SK-N-SH (cell line): Measurements from ENCODE around the gene ALB. TPM values are rescaled to one million over a fixed set of nuclear protein-coding genes. Genes with fewer than 3 reads are reported as not detected.

Source experiments
- CTCF ChIA-PET: fragments of 300-600, 350-600 bp; formaldehyde crosslinking; extraction: SDS; loops from one replicate; lab custom pipeline; 2021; lab: Yijun Ruan, JAX
- POLR2A ChIA-PET: fragments of 350-600 bp; sonication (Branson Sonifier 250); formaldehyde crosslinking; extraction: SDS; loops from one replicate; lab custom pipeline; 2020; ENCODE audit warnings: antibody characterized with exemption, inconsistent platforms; lab: Yijun Ruan, JAX
- DNase-seq: peaks from one replicate; pipeline ENCODE4 v3.0.0; 2012
- H2AFZ ChIP-seq: fragments of 200-600 bp; sonication (generic); 2 replicates; pipeline ENCODE4 v1.8.1; 2016; ENCODE audit warnings: antibody characterized with exemption, mild to moderate bottlenecking, low read depth
- H3F3A ChIP-seq: fragments of 200-600 bp; sonication (generic); replicated peaks from 2 replicates; pipeline ENCODE3; 2016; ENCODE audit warnings: antibody characterized with exemption, mild to moderate bottlenecking; ENCODE audit not compliant: insufficient read depth
- H3K27ac ChIP-seq, 2 experiments: fragments of 200-500 bp in 1 of 2; fragments of 200-600 bp in 1 of 2; sonication (Bioruptor generic) in 1 of 2; sonication (generic), shearing (Covaris generic) in 1 of 2; 2 replicates each; pipeline versions ENCODE4 v1.5.1 to v1.6.1; 2014 to 2016; ENCODE audit warnings: low read depth in 2 of 2, inconsistent platforms in 1 of 2, low read length in 1 of 2, mild to moderate bottlenecking in 1 of 2, mixed read lengths in 1 of 2
- H3K27me3 ChIP-seq: fragments of 200-600 bp; sonication (generic), shearing (Covaris generic); 2 replicates; pipeline ENCODE4 v1.6.1; 2016; ENCODE audit warnings: mixed run types; ENCODE audit not compliant: insufficient read depth
- H3K36me3 ChIP-seq, 2 experiments: fragments of 200-500 bp in 1 of 2; fragments of 200-600 bp in 1 of 2; sonication (Bioruptor generic) in 1 of 2; sonication (generic) in 1 of 2; replicated peaks in 1 of 2; 2 replicates each; pipeline versions ENCODE3 to v1.5.1; 2014 to 2016; ENCODE audit warnings: low read length in 1 of 2, mild to moderate bottlenecking in 1 of 2; ENCODE audit not compliant: insufficient read depth in 2 of 2, control insufficient read depth in 1 of 2
- H3K4me1 ChIP-seq, 2 experiments: fragments of 200-500 bp in 1 of 2; fragments of 200-600 bp in 1 of 2; sonication (Bioruptor generic) in 1 of 2; sonication (generic), shearing (Covaris generic) in 1 of 2; 2 replicates each; pipeline versions ENCODE4 v1.5.1 to v1.6.1; 2014 to 2016; ENCODE audit warnings: low read depth in 1 of 2, low read length in 1 of 2, mixed run types in 1 of 2; ENCODE audit not compliant: insufficient read depth in 2 of 2, control insufficient read depth in 1 of 2
- H3K4me2 ChIP-seq: fragments of 200-600 bp; sonication (generic), shearing (Covaris generic); 2 replicates; pipeline ENCODE4 v1.6.1; 2017; ENCODE audit warnings: mixed run types
- H3K4me3 ChIP-seq, 2 experiments: fragments of 200-500 bp in 1 of 2; fragments of 200-600 bp in 1 of 2; sonication (Bioruptor generic) in 1 of 2; sonication (generic), shearing (Covaris generic) in 1 of 2; 2 replicates each; pipeline versions ENCODE4 v1.5.1 to v1.8.1; 2014 to 2016; ENCODE audit warnings: low read depth in 2 of 2, inconsistent platforms in 1 of 2, low read length in 1 of 2, mild to moderate bottlenecking in 1 of 2, mixed read lengths in 1 of 2, moderate library complexity in 1 of 2
- H3K79me2 ChIP-seq: fragments of 200-600 bp; sonication (generic); 2 replicates; pipeline ENCODE4 v1.8.1; 2017; ENCODE audit warnings: mild to moderate bottlenecking; ENCODE audit not compliant: insufficient read depth
- H3K9ac ChIP-seq: fragments of 200-600 bp; sonication (generic); 2 replicates; pipeline ENCODE4 v1.6.1; 2017; ENCODE audit warnings: mixed run types
- H3K9me2 ChIP-seq: fragments of 200-600 bp; sonication (generic); 2 replicates; pipeline ENCODE4 v1.6.1; 2017; ENCODE audit warnings: mixed run types
- H3K9me3 ChIP-seq: fragments of 200-600 bp; sonication (generic); 2 replicates; pipeline ENCODE4 v1.6.1; 2017; ENCODE audit warnings: mixed run types, mild to moderate bottlenecking, moderate library complexity
- H4K20me1 ChIP-seq: fragments of 200-600 bp; sonication (generic); 2 replicates; pipeline ENCODE4 v1.6.1; 2017; ENCODE audit warnings: mild to moderate bottlenecking, mixed run types; ENCODE audit not compliant: insufficient read depth
- ELF1 ChIP-seq: IDR thresholded peaks from 2 replicates; pipeline ENCODE4 v1.4.0; 2012
- EP300 ChIP-seq, 2 experiments: IDR thresholded peaks; 2 replicates each; pipeline versions ENCODE4 v1.4.0 to v1.6.1; 2012; ENCODE audit warnings: borderline replicate concordance in 1 of 2, low read depth in 1 of 2, low read length in 1 of 2
- FOSL2 ChIP-seq: IDR thresholded peaks from 2 replicates; pipeline ENCODE4 v1.4.0; 2012; ENCODE audit warnings: low read depth, mild to moderate bottlenecking, moderate library complexity, borderline replicate concordance
- FOXJ3 ChIP-seq: sonication (generic); formaldehyde crosslinking; IDR thresholded peaks from 2 replicates; pipeline ENCODE4 v1.5.1; 2020; ENCODE audit warnings: mild to moderate bottlenecking, missing genetic modification reagents
- GABPA ChIP-seq: IDR thresholded peaks from 2 replicates; pipeline ENCODE4 v1.4.0; 2012; ENCODE audit warnings: low read depth, mild to moderate bottlenecking
- GATA2 ChIP-seq: sonication (generic); formaldehyde crosslinking; IDR thresholded peaks from 2 replicates; pipeline ENCODE4 v1.5.0; 2020; ENCODE audit warnings: mild to moderate bottlenecking, missing genetic modification reagents
- MEF2A ChIP-seq: IDR thresholded peaks from 2 replicates; pipeline ENCODE4 v1.4.0; 2012; ENCODE audit warnings: low read depth, borderline replicate concordance
- MXI1 ChIP-seq: IDR thresholded peaks from 2 replicates; pipeline ENCODE4 v1.6.1; 2012; ENCODE audit warnings: mild to moderate bottlenecking, low read depth, low read length, improper control_type of control experiment
- POLR2AphosphoS5 ChIP-seq: IDR thresholded peaks from 2 replicates; pipeline ENCODE4 v1.6.1; 2012; ENCODE audit warnings: low read depth, low read length
- RAD21 ChIP-seq: IDR thresholded peaks from 2 replicates; pipeline ENCODE4 v1.6.1; 2012; ENCODE audit warnings: mild to moderate bottlenecking, low read length
- RCOR1 ChIP-seq: fragments of 150-350 bp; IDR thresholded peaks from 2 replicates; pipeline ENCODE4 v1.6.1; 2017; ENCODE audit warnings: antibody characterized with exemption, low read length
- SMC3 ChIP-seq: IDR thresholded peaks from 2 replicates; pipeline ENCODE4 v1.6.1; 2012; ENCODE audit warnings: low read depth, low read length, improper control_type of control experiment
- TAF1 ChIP-seq: IDR thresholded peaks from 2 replicates; pipeline ENCODE4 v1.6.1; 2012; ENCODE audit warnings: low read depth, mild to moderate bottlenecking, low read length, moderate library complexity, borderline replicate concordance
- TEAD4 ChIP-seq: IDR thresholded peaks from 2 replicates; pipeline ENCODE4 v1.4.0; 2012; ENCODE audit warnings: mild to moderate bottlenecking, borderline replicate concordance; ENCODE audit not compliant: insufficient read depth
- WGBS: methylation state at CpG from one replicate; pipeline ENCODE4 v1.1.6; 2017; ENCODE audit warnings: low lambda C conversion rate; 5-methylcytosine and 5-hydroxymethylcytosine counted together
- polyA plus RNA-seq, 3 experiments: library from polyadenylated mRNA; depleted of rRNA; stranded (reverse); fragments of >200 nt; gene quantifications; 2 replicates each; pipeline ENCODE4 v1.2.3, GENCODE V29; 2012
- TF ChIP-seq, protein P1 (sequence below): fragments of 200-600 bp; sonication (generic); IDR thresholded peaks from 2 replicates; pipeline ENCODE4 v1.6.1; 2017; ENCODE audit warnings: antibody characterized with exemption, mild to moderate bottlenecking, moderate library complexity
- TF ChIP-seq, protein P2 (sequence below): IDR thresholded peaks from 2 replicates; pipeline ENCODE4 v1.4.0; 2012; ENCODE audit warnings: low read depth, borderline replicate concordance
- TF ChIP-seq, protein P3 (sequence below): fragments of 150-350 bp; IDR thresholded peaks from 2 replicates; pipeline ENCODE4 v1.6.1; 2016; ENCODE audit warnings: mild to moderate bottlenecking, low read depth, low read length
- TF ChIP-seq, protein P4 (sequence below): IDR thresholded peaks from 2 replicates; pipeline ENCODE4 v1.6.1; 2012; ENCODE audit warnings: mild to moderate bottlenecking, low read depth, low read length, moderate library complexity
- TF ChIP-seq, protein P5 (sequence below): IDR thresholded peaks from 2 replicates; pipeline ENCODE4; 2012

ALB gene
- polyA plus RNA-seq, 1 of the 3 experiments (the other 2 are of a cell fraction) = not detected

DNA sequence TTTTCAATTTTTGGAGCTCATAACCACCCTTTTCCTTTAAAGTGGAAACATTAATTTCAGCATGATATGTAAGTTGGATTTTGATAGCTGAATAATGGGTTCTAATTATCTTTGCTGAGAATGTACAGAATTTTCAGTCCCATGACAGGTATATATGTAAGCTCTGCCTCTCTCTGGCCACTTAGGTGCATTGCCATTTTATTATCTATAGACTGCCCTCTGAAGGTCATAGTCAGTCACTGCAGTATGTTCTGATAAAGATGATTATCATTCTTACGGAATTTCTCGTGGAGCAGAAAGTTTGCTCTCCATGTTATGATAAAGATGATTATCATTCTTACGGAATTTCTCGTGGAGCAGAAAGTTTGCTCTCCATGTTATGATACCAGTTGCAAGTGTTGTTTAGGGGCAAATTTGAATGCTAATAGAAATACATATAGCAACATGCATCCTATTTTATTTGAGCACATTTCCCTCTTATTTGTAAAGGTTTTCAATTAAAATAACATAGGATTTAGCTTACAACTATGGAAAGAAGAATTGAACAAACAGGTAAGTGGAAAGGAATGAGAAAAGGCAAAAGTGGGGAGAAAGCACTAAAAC lies 42.4 kb downstream of the ALB start (continued):
- TF ChIP-seq GATA2 (CRISPR knock-in tag) (peak; percentile 56; the same call in 1 of the 2 replicates), TEAD4 (no peak), SMC3 (peak; percentile 42), RAD21 (peak; percentile 59), MXI1 (no peak)
- TF ChIP-seq, protein P1, sequence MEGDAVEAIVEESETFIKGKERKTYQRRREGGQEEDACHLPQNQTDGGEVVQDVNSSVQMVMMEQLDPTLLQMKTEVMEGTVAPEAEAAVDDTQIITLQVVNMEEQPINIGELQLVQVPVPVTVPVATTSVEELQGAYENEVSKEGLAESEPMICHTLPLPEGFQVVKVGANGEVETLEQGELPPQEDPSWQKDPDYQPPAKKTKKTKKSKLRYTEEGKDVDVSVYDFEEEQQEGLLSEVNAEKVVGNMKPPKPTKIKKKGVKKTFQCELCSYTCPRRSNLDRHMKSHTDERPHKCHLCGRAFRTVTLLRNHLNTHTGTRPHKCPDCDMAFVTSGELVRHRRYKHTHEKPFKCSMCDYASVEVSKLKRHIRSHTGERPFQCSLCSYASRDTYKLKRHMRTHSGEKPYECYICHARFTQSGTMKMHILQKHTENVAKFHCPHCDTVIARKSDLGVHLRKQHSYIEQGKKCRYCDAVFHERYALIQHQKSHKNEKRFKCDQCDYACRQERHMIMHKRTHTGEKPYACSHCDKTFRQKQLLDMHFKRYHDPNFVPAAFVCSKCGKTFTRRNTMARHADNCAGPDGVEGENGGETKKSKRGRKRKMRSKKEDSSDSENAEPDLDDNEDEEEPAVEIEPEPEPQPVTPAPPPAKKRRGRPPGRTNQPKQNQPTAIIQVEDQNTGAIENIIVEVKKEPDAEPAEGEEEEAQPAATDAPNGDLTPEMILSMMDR = peak; percentile 86

DNA sequence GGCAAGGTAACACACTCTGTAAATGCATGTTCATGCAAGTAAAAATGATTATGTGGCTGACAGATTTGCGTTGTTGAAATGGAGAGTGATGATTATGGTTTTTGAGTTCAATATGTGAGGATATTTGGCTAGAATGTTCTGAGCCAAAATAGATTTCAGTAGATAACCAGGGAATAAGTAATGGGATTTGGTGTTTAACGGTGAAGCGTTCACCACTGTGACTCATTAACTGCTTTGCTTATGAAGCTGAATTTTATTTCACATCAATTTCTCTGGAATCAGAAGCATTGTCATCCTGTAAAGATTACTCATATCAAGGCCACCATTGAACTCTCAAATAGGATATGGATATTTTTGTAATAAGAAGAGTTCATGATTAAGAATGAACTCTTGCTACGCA lies 43.6 kb downstream of the ALB start:
- DNase-seq = no peak
- H3K9me2 ChIP-seq = no peaks in the 10 kb centered on the region
- H2AFZ ChIP-seq = no peak overlapping the region
- H3F3A ChIP-seq = no peaks in the 10 kb centered on the region
- H3K79me2 ChIP-seq = no peaks in the 10 kb centered on the region
- no peak overlapping the region for H3K9ac ChIP-seq
- ChIA-PET POLR2A (no interaction called here), CTCF (interaction anchor here (0.6 to 2.7 kb wide), 5 partner anchors 31 to 422 kb away, joined by 3 to 7 read pairs (median 3); no protein-coding TSS in a partner anchor)
- no peak overlapping the region for H3K27ac ChIP-seq
- H3K36me3 ChIP-seq = no peaks in the 10 kb centered on the region
- peaks cover 10% of the 10 kb centered on the region; the same call in 1 of the 2 replicates for H3K27me3 ChIP-seq
- no peaks in the 10 kb centered on the region; a peak in 1 of 4 replicates for H3K4me1 ChIP-seq
- no peak overlapping the region for H3K4me2 ChIP-seq
- WGBS = 15% methylated on average over 4 of the region's 4 CpGs
- no peaks in the 10 kb centered on the region for H4K20me1 ChIP-seq
- no peaks in the 10 kb centered on the region for H3K9me3 ChIP-seq
- no peak overlapping the region for H3K4me3 ChIP-seq
- TF ChIP-seq TAF1 (no peak), ELF1 (no peak), GATA2 (CRISPR knock-in tag) (no peak), GABPA (no peak), EP300 (IDR thresholded peaks at IDR 0.05; ENCODE audit: borderline replicate concordance in 1 of 2, low read depth in 1 of 2, low read length in 1 of 2) (no peak), TEAD4 (no peak), FOXJ3 (no peak), POLR2AphosphoS5 (no peak), MEF2A (no peak), RCOR1 (no peak), FOSL2 (no peak), RAD21 (no peak)
- TF ChIP-seq, protein P2, sequence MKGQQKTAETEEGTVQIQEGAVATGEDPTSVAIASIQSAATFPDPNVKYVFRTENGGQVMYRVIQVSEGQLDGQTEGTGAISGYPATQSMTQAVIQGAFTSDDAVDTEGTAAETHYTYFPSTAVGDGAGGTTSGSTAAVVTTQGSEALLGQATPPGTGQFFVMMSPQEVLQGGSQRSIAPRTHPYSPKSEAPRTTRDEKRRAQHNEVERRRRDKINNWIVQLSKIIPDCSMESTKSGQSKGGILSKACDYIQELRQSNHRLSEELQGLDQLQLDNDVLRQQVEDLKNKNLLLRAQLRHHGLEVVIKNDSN = no peak
- TF ChIP-seq, protein P3, sequence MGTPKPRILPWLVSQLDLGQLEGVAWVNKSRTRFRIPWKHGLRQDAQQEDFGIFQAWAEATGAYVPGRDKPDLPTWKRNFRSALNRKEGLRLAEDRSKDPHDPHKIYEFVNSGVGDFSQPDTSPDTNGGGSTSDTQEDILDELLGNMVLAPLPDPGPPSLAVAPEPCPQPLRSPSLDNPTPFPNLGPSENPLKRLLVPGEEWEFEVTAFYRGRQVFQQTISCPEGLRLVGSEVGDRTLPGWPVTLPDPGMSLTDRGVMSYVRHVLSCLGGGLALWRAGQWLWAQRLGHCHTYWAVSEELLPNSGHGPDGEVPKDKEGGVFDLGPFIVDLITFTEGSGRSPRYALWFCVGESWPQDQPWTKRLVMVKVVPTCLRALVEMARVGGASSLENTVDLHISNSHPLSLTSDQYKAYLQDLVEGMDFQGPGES = no peak
- TF ChIP-seq, protein P4, sequence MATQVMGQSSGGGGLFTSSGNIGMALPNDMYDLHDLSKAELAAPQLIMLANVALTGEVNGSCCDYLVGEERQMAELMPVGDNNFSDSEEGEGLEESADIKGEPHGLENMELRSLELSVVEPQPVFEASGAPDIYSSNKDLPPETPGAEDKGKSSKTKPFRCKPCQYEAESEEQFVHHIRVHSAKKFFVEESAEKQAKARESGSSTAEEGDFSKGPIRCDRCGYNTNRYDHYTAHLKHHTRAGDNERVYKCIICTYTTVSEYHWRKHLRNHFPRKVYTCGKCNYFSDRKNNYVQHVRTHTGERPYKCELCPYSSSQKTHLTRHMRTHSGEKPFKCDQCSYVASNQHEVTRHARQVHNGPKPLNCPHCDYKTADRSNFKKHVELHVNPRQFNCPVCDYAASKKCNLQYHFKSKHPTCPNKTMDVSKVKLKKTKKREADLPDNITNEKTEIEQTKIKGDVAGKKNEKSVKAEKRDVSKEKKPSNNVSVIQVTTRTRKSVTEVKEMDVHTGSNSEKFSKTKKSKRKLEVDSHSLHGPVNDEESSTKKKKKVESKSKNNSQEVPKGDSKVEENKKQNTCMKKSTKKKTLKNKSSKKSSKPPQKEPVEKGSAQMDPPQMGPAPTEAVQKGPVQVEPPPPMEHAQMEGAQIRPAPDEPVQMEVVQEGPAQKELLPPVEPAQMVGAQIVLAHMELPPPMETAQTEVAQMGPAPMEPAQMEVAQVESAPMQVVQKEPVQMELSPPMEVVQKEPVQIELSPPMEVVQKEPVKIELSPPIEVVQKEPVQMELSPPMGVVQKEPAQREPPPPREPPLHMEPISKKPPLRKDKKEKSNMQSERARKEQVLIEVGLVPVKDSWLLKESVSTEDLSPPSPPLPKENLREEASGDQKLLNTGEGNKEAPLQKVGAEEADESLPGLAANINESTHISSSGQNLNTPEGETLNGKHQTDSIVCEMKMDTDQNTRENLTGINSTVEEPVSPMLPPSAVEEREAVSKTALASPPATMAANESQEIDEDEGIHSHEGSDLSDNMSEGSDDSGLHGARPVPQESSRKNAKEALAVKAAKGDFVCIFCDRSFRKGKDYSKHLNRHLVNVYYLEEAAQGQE = no peak
- TF ChIP-seq, protein P1 = no peak
- TF ChIP-seq, protein P5, sequence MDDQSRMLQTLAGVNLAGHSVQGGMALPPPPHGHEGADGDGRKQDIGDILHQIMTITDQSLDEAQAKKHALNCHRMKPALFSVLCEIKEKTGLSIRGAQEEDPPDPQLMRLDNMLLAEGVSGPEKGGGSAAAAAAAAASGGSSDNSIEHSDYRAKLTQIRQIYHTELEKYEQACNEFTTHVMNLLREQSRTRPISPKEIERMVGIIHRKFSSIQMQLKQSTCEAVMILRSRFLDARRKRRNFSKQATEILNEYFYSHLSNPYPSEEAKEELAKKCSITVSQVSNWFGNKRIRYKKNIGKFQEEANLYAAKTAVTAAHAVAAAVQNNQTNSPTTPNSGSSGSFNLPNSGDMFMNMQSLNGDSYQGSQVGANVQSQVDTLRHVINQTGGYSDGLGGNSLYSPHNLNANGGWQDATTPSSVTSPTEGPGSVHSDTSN = no peak
